Stimulated activated CD8-positive, alpha-beta memory T cell treated with anti-CD3 and anti-CD28 coated beads, Interleukin-7, amount 100 ng/mL, for 48 hours (primary cell): ENCODE results near the gene IL10RA.
"Not testable (repeated sequence)": the region's sequence is repeated elsewhere in the genome, so short reads cannot be mapped to it uniquely, and the experiment has no call there.

Experiments used
- DNase-seq, 2 donors: peaks; one replicate each; pipeline ENCODE4 v3.0.0-alpha.2; 2020; ENCODE audit warnings: low read depth in 1 of 2; ENCODE audit errors: extremely low read depth in 1 of 2

The IL10RA gene

GRCh38 chr11:117985953-117986887, at the start of gene IL10RA:
IL10RA (plus strand) TSS chr11:117986394; CDS start chr11:117986468, 74 bp downstream.
- DNase-seq = peak; percentile 77 to 82

DNA sequence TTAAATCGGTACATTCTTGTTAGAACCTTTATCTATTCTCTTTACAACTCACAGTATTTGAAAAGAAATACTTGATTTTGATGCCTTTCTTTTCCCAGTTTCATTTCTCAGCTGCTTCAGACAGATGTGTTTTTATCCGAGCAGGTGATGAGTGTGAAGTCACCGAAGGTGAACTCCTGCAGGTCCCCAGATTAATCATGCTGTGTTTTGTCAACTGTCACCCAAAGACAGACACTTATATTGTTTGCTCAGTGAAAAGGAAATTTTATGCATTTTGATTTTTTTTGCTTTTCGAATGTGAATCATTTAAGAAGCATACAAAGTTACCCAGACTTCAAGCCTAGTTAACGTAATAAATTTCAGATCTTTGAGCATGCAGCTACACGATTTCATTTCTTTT, 49.2 kb upstream of the IL10RA start:
- DNase-seq = no peak

DNA sequence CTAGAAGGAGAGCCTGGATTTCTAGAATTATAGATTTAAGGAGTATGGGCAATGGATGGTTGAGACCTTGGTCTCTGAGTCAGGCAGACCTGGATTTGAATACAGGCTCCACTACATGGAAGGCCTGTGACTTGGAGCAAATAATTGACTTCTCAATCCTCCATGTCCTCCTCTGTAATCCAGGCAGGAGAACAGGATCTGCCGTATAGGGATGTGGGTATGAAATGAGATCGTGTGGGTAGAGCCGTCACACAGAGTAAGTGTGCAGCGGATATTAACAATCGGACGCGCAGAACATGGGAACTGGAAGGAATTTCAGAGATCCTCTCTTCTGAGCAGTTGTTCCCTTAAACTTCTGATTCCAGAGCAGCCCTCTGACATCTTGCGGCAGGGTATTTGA, 45.5 kb upstream of the IL10RA start:
- no peak for DNase-seq

- DNase-seq = no peak
These were observed 45.0 kb upstream of the IL10RA start for GRCh38 chr11:117941163-117941707.

GRCh38 chr11:117941976-117942654, 44.1 kb upstream of the IL10RA start:
- no peak for DNase-seq

DNA sequence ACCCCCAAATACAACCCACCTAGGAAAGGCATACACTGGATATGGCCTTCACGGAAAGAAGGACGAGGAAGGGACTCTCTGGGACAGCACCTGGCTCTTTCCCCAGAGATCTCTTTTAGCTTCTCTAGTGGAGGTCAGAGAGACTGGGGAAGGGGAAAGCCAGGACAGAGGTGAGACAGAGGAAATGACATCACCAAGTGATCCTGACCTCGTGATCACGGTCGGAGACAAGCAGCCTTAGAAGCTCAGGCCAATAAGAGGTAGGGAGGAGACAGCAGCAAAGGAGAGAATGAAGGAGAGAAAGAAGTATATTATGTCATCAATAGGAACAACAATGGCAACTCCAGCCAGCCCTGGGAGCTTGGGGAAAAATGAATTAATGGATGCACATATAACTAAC, 41.6 kb upstream of the IL10RA start:
- no peak for DNase-seq

DNA sequence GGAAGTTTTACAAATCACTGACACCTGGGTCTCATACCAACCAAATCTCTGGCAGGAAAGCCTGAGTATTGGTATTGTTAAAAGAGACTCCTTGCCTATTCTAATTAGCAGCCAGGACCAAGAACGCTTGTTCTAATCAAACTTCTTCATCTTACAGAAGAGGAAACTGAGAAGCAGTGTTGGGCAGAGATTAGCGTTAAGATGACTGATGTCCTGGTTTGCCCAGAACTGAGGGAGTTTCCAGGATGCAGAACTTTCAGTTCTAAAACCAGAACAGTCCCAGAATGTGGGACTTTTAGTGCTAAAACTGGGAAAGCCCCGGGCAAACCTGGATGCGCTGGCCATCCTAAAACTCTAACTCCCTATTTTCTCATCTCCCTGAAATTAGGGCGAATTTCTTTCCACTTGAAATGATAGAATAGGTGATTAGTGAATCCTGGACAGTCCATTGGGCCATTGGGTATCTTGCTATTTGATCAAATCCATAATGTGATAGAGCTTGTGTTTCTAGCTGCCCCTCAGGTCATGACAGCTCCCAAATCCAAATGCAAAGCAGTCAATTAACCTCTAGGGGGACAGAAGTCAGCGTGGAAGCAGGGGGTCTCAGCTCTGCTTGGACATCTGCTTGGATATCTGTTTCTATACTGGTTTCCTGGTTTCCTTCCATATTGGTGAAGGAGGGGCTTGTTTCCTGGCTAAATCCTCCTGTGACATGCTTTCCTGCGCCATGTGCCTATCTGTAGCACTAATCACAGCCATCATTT, 41.0 kb upstream of the IL10RA start:
- DNase-seq = no peak

GRCh38 chr11:117946156-117946841, 39.9 kb upstream of the IL10RA start:
- no peak for DNase-seq

- DNase-seq = peak; percentile 62 to 81
These were observed 39.2 kb upstream of the IL10RA start for GRCh38 chr11:117946842-117947526.

GRCh38 chr11:117947751-117948150, 38.4 kb upstream of the IL10RA start:
- DNase-seq = not testable (repeated sequence)

DNA sequence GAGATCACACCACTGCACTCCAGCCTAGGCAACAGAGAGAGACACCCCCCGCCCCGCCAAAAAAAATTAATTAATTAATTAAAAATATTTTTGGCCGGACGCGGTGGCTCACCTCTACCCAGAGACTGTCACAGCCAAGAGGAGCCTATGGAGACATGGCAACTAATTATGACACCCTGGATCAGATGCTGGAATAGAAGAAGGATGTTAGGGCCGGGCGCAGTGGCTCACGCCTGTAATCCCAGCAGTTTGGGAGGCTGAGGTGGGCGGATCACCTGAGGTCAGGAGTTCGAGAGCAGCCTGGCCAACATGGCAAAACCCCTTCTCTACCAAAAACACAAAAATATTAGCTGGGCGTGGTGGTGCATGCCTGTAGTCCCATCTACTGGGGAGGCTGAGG, 37.7 kb upstream of the IL10RA start:
- not testable (repeated sequence) for DNase-seq

DNA sequence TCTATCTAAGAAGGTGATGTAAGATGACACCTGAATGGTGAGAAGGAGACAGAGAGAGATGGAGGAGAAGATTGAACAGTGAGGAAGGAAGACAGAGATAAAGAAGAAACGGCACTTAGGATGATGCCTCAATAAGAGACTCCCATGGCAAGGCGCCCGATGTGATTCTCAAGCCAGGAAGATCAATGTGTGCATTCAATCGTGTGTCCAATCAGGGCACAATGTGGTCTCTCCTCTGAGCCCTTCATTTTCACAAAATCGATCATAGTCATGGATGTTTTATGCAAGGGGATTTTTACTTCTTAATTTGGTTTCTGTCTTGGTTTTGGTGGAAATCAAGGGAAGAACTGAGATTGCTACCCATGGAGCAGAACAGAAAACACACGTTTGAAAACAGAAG, 37.1 kb upstream of the IL10RA start:
- DNase-seq = no peak

DNA sequence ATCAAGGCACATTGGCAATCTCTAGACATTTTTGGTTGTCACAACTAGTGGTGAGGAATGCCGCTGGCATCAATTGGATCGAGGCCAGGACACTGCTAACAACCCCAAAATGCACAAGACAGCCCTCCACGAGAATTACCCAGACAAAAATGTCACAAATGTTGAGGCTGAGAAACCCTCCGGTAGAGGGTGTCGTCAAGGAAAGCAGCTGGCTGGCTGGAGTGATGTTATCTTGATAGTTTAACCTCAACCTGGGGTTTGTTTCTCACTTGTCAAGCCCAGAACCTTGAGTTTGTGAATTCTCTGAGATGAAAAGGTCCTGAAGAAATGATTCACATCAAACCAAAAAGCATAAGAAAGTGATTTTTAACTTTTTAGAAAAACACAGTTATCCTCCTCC, 35.9 kb upstream of the IL10RA start:
- DNase-seq = no peak

GRCh38 chr11:117950993-117951961, 34.9 kb upstream of the IL10RA start:
- no peak for DNase-seq

DNA sequence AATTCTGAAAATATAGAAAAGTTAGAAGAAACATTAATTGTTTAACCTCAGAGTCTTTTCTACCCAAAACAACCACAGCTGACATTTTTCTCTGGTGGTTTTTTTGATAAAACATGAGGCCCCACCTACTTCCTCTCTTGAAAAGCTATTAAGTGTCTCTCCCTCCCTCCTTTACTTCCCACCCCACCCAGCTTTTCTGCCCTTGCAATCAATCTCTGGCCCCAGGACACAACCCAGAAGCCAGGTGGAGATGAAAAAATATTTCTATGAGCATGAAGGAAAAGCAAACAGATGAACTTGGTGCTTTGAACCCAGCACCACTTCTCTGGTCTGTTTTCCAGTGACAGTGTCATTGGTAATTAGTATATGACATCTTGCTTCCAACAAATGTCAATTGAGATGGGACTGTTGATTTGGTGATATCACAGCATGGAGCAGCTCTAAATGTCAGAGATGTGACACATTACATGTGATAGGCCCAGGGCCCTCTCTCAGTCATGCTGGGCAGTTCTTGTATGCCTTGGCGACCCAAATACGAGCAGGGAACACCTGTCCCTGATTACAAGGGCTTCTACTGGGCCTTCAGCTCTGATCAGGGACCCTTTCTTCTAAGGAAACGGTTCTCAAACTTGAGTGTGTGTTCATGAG, 33.0 kb upstream of the IL10RA start:
- DNase-seq = no peak

DNA sequence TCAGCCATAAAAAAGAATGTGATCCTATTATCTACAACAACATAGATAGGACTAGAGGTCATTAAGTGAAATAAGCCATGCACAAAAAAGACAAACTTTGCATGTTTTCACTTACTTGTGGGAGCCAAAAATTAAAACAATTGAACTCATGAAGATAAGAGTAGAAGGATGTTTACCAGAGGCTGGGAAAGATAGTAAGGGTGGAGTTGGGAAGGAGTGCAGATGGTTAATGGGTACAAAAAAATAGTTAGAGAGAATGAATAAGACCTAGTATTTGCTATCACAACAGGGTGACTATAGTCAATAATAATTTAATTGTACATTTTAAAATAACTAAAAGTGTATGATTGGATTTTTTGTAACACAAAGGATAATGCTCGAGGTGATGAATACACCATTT, 27.2 kb upstream of the IL10RA start:
- DNase-seq = no peak

- DNase-seq = no peak
These were observed 26.6 kb upstream of the IL10RA start for GRCh38 chr11:117959438-117960149.

GRCh38 chr11:117960406-117960805, 25.8 kb upstream of the IL10RA start:
- no peak for DNase-seq
